BE2C (cell line): ENCODE measurements around the gene SYNGAP1. TPM values are rescaled to one million over a fixed set of nuclear protein-coding genes. Genes with fewer than 3 reads are reported as not detected.
"Not testable (repeated sequence)": the region's sequence is repeated elsewhere in the genome, so short reads cannot be mapped to it uniquely, and the experiment has no call there.

ENCODE experiments used
- DNase-seq: peaks from one replicate; pipeline ENCODE4 v3.0.0-alpha.2; 2020
- H3K27me3 ChIP-seq: fragments of 250-450 bp; sonication (Bioruptor Pico); 2 replicates; pipeline ENCODE4 v1.5.1; 2020; ENCODE audit warnings: mild to moderate bottlenecking
- H3K36me3 ChIP-seq: fragments of 250-450 bp; sonication (Bioruptor Pico); 2 replicates; pipeline ENCODE4 v1.5.1; 2020; ENCODE audit warnings: mild to moderate bottlenecking
- H3K4me1 ChIP-seq: fragments of 250-450 bp; sonication (Bioruptor Pico); 2 replicates; pipeline ENCODE4 v1.5.1; 2020
- H3K4me3 ChIP-seq: 2 replicates; pipeline ENCODE4 v1.5.1; 2011; ENCODE audit warnings: low read depth, low read length
- H3K9me3 ChIP-seq: fragments of 250-450 bp; sonication (Bioruptor Pico); 2 replicates; pipeline ENCODE4 v1.5.1; 2020
- polyA plus RNA-seq: library from polyadenylated mRNA; unstranded; fragments of >200 nt; gene quantifications from one replicate; pipeline ENCODE4 v1.2.1, GENCODE V29; 2012; ENCODE audit warnings: low read depth, missing spikeins; ENCODE audit not compliant: insufficient read length, insufficient read depth
- TF ChIP-seq, protein P1 (sequence below): IDR thresholded peaks from 2 replicates; pipeline ENCODE4 v1.5.1; 2012; ENCODE audit warnings: mild to moderate bottlenecking, low read depth, low read length

SYNGAP1 gene
- 191 TPM for polyA plus RNA-seq

DNA sequence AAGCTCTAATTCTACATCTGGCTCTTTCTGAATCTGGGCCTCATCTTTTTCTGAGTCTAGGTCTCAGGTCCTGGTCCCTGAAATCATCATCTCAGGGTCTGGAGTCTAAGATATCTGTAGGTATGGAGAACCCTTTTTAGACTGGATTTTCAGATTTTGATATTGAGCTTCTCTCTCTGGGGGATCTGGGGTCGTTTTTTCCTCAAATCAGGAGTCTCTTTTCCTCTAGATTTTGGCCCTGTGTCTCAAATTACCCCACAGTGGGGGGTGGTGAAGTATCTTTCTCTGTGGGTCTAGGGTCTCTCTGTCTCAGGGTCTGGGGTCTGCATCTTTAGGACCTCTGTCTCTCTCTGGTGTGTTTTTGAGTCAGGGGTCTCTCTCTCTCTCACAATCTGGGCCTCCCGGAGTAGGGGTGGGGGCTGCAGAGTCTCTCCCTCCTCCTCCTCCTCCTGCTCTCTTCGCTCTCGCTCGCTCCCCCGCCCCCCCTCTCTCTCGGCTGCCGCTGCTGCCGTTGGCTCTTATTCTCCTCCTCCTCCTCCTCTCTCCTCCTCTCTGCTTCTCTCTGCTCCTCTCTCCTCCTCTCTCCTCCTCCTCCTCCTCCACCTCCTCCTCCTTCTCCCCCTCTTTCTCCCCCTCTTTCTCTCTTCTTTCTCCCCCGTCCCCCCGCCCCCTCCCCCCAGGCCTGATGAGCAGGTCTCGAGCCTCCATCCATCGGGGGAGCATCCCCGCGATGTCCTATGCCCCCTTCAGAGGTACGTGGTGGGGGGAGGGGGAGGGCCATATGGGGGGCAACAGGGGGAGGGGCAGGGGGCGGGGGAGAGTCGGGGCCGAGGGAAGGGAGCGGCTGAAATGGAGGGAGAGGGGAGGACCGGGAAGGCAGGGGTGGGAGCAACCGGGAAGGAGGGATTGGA lies at the start of gene SYNGAP1:
Gene SYNGAP1 (plus strand): TSS at position 486 of the 911 bp plus-strand sequence. CDS start 200 bp downstream, at position 686.
- Histone ChIP-seq H3K36me3 (peaks cover 18% of the 10 kb centered on the region), H3K9me3 (no peaks in the 10 kb centered on the region), H3K27me3 (no peaks in the 10 kb centered on the region), H3K4me3 (peak within 1 kb of the TSS; percentile 54), H3K4me1 (peaks cover 9% of the 10 kb centered on the region)
- TF ChIP-seq, protein P1, sequence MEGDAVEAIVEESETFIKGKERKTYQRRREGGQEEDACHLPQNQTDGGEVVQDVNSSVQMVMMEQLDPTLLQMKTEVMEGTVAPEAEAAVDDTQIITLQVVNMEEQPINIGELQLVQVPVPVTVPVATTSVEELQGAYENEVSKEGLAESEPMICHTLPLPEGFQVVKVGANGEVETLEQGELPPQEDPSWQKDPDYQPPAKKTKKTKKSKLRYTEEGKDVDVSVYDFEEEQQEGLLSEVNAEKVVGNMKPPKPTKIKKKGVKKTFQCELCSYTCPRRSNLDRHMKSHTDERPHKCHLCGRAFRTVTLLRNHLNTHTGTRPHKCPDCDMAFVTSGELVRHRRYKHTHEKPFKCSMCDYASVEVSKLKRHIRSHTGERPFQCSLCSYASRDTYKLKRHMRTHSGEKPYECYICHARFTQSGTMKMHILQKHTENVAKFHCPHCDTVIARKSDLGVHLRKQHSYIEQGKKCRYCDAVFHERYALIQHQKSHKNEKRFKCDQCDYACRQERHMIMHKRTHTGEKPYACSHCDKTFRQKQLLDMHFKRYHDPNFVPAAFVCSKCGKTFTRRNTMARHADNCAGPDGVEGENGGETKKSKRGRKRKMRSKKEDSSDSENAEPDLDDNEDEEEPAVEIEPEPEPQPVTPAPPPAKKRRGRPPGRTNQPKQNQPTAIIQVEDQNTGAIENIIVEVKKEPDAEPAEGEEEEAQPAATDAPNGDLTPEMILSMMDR, result no peak
- DNase-seq, result peak; percentile 54

DNA sequence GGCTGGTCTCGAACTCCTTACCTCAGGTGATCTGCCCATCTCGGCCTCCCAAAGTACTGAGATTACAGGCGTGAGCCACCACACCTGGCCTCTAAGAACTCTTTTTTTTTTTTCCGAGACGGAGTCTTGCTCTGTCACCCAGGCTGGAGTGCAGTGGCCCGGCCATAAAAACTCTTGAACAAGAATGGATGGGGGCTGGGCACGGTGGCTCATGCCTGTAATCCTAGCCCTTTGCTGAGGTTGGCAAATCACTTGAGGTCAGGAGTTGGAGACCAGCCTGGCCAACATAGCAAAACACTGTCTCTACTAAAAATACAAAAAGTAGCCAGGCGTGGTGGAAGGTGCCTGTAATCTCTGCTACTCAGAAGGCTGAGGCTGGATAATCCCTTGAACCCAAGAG lies 48.0 kb upstream of the SYNGAP1 start:
- H3K9me3 ChIP-seq, H3K4me1 ChIP-seq, H3K36me3 ChIP-seq, DNase-seq, H3K27me3 ChIP-seq, H3K4me3 ChIP-seq: not testable (repeated sequence)

DNA sequence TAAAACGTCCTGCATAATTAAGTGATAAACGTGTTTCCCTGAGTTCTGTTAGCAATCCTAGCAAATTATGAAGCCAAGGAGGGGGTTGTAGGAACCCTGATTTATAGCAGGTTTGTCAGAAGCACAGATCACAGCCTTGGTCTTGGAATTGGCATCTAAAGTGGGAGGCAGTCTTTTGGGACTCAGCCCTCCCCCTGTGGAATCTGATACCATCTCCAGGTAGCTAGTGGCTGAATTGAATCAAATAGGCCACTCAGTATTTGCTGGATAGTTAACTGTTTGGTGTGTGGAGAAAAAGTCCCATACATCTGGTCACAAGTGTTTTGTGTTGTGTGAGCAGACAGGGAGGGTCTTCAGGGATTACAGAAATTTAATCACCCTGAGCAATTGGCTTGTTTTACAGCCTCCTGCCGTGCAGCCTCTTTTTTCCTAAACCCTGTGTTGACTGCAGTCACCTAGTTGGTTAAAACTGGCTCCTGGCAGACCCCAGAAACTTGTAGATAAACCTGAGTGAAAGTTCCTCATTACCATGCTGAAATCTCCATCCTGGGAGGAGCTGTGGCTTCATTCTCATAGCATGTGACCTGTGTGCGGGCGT lies 47.2 kb upstream of the SYNGAP1 start:
- no peaks in the 10 kb centered on the region for H3K9me3 ChIP-seq
- no peak for DNase-seq
- no peaks in the 10 kb centered on the region for H3K27me3 ChIP-seq
- TF ChIP-seq, protein P1, result no peak
- no peaks in the 10 kb centered on the region for H3K36me3 ChIP-seq
- no peak overlapping the region for H3K4me3 ChIP-seq
- no peaks in the 10 kb centered on the region for H3K4me1 ChIP-seq

DNA sequence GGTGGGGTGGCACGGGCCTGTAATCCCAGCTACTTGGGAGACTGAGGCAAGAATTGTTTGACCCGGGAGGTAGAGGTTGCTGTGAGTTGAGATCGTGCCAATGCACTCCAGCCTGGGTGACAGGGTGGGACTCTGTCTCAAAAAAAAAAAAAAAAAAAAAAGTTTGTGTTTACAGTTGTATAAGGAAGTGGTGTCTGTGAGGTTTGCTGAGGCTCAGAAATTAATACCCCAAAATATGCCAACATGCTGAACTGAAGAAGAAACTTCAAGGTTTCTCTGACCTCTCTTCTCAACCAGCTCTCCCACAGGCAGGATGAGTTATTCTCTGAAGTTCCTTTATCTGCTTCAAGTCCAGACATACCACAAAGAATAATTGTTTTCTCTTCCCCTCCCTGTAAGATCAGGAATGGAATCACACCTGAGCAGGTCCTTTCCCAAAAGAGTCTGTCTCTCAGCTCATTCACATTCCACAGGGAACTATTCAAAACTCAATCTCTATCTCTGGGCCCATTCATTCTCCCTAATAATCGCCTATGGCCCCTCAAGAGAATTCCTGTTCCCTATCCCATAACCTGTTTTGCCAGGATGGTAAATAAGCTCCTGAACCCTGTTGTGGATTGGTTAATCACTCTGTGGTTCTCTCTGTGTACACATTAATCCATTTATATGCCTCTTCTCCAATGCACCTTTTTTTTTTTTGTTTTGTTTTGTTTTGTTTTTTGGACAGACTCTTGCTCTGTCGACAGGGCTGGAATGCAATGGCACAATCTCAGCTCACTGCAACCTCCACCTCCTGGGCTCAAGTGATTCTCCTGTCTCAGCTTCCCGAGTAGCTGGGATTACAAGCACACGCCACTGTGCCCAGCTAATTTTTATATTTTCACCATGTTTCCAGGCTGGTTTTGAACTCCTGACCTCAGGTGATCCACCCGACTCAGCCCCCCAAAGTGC lies 45.6 kb upstream of the SYNGAP1 start:
- no peak for DNase-seq
- H3K4me1 ChIP-seq, result no peaks in the 10 kb centered on the region

DNA sequence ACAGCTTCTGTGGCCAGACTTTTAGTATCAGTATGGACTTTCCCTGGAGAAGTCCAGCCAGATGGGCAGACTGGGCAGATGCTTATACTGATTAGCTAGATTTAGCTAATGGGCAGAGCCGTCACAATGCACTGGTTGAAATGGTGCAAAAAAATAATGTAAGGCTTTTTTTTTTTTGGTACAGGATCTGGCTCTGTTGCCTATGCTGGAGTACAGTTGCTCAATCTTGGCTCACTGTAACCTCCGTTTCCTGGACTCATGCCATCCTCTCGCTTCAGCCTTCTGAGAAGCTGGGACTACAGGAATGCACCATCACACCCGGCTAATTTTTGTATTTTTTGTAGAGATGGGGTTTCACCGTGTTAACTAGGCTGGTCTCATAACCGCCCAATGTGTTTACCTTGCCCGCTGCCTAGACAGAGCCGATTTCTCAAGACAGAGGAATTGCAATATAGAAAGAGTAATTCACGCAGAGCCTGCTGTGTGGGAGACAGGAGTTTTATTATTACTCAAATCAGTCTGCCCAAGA lies 44.7 kb upstream of the SYNGAP1 start:
- no peaks in the 10 kb centered on the region for H3K9me3 ChIP-seq
- no peaks in the 10 kb centered on the region for H3K36me3 ChIP-seq
- H3K4me1 ChIP-seq, result no peaks in the 10 kb centered on the region
- TF ChIP-seq, protein P1, result no peak
- no peak overlapping the region for H3K4me3 ChIP-seq
- no peak for DNase-seq
- no peaks in the 10 kb centered on the region for H3K27me3 ChIP-seq

More for the DNA sequence above, 45.6 kb upstream of the SYNGAP1 start:
- H3K36me3 ChIP-seq, result no peaks in the 10 kb centered on the region
- TF ChIP-seq, protein P1, result no peak
- H3K4me3 ChIP-seq, result no peak overlapping the region
- no peaks in the 10 kb centered on the region for H3K27me3 ChIP-seq
- H3K9me3 ChIP-seq, result no peaks in the 10 kb centered on the region

DNA sequence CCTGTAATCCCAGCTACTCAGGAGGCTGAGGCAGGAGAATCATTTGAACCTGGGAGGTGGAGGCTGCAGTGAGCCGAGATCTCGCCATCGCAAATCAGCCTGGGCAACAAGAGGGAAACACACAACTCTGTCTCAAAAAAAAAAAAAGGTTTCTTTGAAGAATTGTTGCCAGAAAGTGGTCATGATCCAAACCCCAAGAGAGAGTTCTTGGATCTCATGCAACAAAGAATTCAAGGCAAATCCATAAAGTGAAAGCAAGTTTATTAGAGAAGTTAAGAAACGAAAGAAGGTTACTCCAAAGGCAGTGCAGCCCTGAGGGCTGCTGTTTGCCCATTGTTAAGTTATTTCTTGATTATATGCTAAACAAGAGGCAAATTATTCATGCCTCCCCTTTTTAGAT lies 42.7 kb upstream of the SYNGAP1 start:
- DNase-seq, result no peak
- H3K36me3 ChIP-seq, result no peaks in the 10 kb centered on the region
- no peaks in the 10 kb centered on the region for H3K9me3 ChIP-seq
- H3K4me3 ChIP-seq, result no peak overlapping the region
- H3K27me3 ChIP-seq, result no peaks in the 10 kb centered on the region
- TF ChIP-seq, protein P1, result no peak
- H3K4me1 ChIP-seq, result no peaks in the 10 kb centered on the region

DNA sequence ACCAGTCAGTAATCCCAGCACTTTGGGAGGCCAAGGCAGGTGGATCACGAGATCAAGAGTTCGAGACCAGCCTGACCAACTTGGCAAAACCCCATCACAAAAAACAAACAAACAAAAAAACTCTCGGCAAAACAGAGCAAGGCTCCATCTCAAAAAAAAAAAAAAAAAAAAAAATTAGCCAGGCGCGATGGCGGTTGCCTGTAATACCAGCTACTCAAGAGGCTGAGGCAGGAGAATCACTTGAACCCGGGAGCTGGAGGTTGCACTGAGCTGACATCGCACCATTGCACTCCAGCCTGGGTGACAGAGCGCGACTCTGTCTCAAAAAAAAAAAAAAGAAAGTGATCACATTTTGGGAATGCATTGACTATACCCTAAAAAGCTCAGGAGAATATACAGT lies 40.7 kb upstream of the SYNGAP1 start:
- H3K4me3 ChIP-seq, H3K27me3 ChIP-seq, H3K4me1 ChIP-seq, DNase-seq, H3K9me3 ChIP-seq, H3K36me3 ChIP-seq: not testable (repeated sequence)
